Loucy (cell line): ENCODE results near the gene KIAA0232.

Experiments
- EZH2phosphoT487 ChIP-seq: fragments of 200-600 bp; IDR thresholded peaks from 2 replicates; pipeline ENCODE4 v1.6.1; 2018; ENCODE audit warnings: antibody characterized with exemption, mild to moderate bottlenecking, moderate library complexity, borderline replicate concordance
- TF ChIP-seq, protein P1 (sequence below): fragments of 200-600 bp; sonication (generic); conservative IDR thresholded peaks from 2 replicates; pipeline ENCODE4 v1.5.1; 2014; ENCODE audit warnings: mild to moderate bottlenecking, antibody characterized with exemption, low read length

DNA sequence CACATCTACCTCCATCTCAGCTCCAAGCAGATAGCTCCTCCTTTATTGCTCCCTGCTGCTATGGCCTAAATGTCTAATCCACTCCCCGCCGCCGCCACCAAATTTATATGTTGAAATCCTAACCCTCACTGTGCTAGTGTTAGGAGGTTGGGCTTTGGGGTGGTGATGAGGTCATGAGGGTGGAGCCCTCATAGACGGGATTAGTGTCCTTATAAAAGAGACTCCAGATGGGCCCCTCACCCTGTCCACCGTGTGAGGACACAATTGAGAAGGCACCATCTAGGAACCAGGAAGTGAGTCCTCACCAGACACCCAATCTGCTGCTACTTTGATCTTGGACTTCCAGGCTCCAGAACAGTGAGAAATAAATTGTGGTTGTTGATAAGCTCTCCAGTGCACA, 113.5 kb downstream of the KIAA0232 start:
- TF ChIP-seq, protein P1, sequence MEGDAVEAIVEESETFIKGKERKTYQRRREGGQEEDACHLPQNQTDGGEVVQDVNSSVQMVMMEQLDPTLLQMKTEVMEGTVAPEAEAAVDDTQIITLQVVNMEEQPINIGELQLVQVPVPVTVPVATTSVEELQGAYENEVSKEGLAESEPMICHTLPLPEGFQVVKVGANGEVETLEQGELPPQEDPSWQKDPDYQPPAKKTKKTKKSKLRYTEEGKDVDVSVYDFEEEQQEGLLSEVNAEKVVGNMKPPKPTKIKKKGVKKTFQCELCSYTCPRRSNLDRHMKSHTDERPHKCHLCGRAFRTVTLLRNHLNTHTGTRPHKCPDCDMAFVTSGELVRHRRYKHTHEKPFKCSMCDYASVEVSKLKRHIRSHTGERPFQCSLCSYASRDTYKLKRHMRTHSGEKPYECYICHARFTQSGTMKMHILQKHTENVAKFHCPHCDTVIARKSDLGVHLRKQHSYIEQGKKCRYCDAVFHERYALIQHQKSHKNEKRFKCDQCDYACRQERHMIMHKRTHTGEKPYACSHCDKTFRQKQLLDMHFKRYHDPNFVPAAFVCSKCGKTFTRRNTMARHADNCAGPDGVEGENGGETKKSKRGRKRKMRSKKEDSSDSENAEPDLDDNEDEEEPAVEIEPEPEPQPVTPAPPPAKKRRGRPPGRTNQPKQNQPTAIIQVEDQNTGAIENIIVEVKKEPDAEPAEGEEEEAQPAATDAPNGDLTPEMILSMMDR: no peak
- TF ChIP-seq EZH2phosphoT487: no peak
